Stimulated activated CD8-positive, alpha-beta memory T cell treated with anti-CD3 and anti-CD28 coated beads, Interleukin-15, amount 100 ng/mL, for 24 hours (primary cell): ENCODE results near the gene GOPC.

ENCODE experiments used
- DNase-seq: peaks from one replicate; pipeline ENCODE4 v3.0.0-alpha.2; 2020; ENCODE audit warnings: low read depth

The GOPC gene

DNA sequence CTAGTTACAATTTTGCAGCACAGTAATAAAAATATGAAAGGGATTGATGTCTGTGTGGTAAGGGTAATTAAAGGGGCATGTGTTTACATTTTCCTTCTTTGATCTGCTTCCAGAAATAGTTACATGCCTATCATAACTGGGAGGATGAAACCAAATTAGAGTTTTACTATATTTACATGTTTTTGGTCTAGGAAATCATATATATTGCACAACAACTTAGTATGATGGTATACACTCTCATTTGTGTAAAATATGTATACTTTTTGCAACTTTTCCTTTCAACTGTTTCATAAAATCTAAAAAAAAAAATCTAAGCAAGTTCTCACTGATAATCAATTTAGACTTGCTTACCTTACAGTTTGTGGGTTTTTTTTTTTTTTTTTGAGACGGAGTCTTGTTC is 87.7 kb downstream of the GOPC start:
- no peak for DNase-seq

DNA sequence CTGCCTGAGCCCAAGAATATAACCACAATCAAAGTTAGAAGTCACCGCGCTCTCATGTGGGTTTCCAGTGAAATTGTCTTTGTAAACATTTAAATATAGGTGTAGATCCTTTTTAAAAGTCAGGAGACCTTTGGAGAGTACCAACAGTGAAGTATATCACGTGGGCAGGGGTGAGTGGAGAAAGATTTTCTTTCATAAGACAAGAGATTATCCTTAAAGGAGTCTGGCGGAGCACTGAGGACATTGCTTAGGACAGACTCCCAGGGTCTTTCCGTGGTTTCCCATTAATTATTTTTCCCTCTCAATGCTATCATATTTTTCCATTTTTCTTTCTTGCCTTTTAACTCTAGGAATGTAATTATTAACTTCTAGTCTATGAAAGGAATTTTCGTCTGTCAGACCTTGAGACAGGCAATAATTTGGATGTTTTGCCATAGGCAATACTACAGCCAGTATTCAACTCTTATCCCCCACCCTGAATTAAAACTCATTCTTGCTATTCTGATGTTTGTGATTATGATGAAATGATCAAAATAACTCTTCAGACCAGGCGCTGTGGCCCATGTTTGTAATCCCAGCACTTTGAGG is 88.4 kb downstream of the GOPC start:
- DNase-seq: no peak

DNA sequence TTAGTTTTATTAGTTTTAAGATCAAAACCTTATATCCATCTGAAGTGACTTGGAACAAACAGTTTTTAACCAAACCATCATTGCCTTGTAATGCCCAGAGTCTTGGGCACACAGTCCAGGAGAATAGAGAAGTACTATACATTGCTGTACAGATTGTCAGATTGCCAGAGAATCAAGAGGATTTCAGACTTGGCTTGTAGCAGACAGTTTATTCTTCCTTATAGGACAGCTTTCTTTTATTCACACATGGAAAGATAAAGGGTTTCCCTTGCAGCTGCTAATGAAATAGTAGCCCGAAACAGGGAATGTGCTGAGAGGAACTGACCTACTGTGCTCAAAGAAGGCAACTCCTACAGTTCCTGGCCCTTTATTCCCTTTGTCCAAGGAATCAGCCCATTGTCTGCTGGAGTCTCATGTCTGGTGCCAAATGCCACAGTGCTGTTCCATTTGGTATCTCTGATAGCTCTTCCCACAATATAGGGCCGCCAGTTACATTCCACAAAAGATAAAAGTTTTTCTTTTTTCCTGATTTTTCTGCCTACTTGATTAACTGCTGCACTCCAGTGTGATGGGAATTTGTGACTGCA is 89.2 kb downstream of the GOPC start:
- no peak for DNase-seq

DNA sequence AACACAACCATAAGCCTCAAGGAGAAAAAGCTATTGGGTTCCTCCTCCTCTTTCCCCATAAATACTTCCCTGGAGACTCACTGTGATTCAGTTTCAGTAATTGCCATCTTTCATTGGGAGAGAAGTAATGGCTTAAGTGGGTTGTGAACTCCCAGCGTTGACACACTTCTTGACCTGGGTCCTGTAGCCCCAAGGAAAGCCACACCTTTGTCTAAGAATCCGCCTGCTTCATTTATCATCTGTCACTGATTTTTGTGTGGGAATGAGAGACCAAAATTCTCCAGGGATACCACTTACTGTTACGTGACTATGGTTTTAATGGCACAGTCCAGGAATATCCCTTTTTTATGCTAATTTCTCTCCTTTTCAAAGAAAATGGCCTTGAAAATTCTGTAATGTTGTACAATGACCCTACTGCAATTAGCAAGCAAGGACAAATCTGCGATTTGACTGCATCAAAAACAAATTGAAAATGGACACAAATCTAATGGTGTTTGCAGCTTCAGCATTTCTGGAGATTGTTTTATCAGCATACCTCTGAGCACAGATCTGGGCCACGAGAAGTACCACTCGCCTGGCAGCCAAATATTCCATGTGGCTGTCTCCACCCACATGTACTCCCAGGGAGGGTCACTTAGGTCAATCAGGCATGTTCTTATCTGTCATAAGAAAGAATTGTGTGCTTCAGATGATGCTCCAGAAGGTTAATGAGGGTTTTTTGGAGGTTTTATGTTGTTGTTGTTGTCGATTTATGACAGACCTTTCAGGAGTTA is 90.1 kb downstream of the GOPC start:
- DNase-seq: no peak
